HG03064 (cell line): ENCODE measurements around the gene MTA1.

Source experiments
- ATAC-seq: cut with Tn5 transposase; IDR thresholded peaks from one replicate; pipeline ENCODE4 v1.9.1; 2021; ENCODE audit warnings: low read depth; ENCODE audit not compliant: unreplicated experiment

The MTA1 gene

DNA sequence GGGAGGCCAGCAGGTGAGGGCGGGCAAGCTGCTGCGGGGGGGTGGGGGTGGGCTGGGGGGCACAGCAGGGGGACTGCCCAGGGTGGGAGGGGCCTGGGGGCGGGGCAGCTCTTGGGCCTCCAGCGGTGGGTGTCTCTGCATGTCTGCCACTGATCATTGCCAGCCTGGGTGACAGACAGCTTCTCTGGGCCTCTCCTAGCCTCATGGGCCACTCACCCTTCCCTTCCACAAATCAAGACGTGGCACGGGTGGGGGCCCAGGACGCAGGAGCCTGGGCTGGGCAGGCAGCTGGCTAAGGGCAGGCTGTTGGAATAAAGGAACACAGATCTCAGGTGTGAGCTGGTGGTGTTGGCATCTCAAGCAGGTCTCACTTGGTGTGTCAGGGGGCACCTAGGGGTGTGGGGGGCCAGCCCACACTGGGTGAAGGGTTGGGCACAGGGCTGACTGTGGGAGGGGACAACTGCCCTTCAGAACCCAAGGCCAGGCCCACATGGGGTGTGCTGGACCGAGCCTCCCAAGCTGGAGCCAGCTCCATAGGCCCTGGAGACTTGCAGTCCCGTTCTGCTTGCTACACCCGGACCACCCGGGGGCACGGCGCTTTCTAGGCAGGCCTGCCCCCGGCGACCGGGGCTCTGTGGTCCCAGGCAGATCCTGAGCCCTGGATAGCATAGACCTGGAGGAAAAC, 74.4 kb downstream of the MTA1 start:
- ATAC-seq: no peak

DNA sequence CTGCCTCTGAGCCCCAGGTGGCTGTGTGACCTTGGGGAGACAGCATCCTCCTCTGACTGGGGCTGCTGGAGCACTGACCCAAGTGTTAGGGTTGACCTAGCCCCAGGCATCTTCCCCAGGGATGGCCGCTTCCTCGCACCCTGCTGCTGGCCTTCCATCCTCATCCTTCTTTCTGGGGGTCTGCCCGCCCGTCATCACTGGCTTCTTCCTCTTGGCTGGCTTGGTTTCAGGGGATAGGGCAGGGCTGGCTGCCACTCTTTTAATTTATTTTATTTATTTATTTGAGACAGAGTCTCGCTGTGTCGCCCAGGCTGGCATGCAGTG, 74.9 kb downstream of the MTA1 start:
- no peak for ATAC-seq

DNA sequence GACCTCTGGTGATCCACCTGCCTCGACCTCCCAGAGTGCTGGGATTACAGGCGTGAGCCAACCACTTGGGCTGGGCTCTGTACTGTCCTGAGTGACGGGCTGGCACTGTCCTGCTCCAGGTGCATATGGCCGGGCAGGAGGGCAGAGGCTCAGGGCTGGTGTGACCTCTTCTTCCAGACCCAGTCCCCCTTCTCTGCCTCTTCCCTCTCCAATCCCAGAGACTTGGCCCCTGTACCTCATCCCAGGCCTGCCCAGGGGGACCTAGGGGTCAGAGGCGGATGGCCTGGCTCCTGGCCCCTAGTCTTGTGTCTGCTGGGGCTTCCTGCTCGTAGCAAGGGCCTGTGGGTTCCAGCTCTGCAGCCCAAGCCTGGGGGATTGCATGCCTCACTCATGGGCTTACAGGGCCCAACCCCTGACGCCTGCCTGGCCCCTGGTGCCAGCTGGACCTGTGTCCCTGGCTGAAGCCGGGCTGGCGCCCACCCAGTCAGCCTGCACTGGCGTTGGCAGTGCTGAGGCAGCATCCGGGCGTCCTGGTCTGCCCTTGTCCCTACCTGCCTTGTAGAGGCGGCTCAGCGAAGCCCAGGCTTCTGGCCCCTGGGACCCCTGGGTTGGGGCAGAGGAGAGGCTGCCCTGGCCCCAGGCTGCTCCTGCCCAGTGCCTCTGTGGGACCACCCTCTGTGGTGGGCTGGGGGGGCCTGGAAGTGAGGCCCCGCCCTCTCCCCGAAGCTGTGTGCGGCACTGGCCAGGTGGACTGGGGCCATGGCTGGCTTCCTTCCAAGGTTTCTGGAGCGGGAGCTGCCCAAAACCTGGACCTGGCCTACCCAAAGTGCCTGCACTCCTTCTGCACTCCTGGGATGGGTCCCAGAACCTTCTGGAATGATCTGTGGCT, 75.7 kb downstream of the MTA1 start:
- no peak for ATAC-seq

DNA sequence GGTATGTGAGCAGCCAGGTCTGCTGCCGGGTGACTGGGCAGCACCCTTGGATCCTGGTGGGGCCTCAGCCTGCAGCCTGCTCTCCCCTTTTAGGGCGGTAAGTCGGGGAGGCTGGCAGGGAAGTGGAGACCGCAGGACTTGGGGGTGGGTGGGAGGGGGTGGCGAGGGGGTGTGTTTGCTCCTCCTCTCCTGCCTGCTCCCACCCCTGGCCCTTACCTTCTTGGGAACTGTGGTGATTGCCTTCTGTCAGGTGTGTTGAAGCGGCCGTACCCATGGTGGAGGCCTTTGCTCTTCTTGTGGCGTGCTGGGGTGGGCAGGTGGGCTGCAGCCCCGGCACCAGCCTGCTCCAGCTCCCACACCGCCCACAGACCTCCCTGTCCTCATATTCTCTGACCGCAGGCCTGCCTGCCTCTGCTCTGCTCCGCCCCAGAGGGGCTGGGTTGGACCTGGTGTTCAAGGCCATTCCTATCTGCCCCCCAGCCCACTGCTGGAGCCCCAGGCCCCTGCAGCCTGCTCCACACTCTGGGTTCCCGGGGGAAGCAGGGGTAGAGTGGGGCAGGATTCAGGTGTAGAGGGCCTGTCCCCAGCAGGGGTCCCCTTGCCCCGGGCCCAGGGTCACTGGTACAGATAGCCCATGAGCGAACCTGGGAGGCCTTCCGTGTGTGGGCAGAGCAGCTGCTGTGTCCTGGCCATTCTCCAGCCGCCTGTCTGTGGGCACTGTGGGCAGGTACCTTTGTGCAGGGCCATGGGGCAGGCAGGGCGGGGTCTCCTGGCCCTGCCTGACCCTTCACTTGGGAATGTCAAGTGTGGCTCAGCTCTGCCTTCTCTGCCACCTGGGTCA, 76.6 kb downstream of the MTA1 start:
- ATAC-seq: no peak

DNA sequence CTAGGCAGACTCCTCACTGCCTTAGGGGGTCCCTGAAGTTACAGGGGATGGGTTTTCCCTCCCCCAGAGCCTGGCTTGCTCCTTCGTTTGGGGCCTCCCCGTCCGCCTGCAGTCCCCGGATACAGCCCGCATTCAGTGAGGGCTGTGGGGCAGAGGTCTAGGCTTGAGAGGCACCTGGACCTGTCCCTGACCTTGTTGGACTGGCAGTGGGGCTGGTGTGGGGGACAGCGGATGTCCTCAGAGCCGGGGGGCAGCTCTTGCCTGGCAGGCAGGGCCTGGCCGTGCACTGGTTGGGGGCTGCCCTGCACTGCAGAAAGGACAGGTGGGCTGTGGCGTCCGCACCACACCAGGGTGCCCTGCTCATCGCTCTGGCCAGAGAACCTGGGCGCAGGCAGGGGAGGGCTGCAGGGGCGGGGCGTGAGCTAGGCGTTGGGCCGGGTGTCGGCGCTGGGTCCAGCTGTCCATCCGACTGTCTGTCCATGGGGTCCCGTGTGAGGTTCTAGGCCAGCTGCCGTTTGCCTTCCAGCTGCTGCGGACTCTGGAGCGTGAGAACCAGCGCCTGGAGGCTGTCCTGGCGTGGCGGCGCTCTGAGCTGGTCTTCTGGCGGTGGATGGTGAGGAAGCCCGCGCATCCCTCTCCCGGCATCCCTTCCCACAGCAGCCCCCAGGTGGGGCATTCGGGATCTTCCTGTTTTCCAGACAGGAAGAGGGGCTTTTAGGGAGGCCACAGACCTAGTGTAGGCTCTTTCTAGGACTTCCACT, 77.4 kb downstream of the MTA1 start:
- ATAC-seq: no peak

DNA sequence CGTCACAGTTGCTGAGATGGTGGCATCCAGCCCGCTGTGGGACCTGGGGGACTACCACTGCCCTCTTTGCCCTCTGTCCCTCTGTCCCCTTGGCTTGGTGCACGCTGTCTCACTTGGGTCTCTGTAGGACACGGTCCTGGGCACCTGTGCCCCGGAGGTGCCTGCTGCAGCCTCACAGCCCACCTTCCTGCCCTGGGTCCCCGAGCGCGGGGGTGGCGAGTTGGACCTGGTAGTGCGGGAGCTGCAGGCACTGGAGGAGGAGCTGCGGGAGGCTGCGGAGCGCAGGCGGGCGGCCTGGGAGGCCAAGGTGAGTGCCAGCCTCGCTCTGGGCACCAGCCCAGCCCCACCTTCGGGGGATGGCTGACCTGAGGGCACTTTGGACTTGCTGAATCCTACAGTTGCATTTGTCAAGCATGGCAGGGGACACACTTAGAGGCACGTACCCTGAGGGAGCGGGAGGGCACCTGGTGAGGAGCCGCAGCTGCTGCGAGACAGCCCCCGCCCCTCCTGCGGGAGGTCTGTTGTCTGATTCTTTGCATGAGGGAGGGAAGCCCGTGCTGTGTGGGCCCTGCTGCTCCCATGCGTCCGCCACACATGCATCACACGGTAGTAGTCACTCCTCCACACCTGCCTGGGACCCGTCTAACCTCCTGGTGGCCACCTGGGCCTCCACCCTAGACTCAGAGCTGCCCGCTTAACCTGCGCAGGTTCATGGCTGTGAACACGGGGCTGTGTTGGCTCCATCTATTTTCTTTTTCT, 78.2 kb downstream of the MTA1 start:
- no peak for ATAC-seq

DNA sequence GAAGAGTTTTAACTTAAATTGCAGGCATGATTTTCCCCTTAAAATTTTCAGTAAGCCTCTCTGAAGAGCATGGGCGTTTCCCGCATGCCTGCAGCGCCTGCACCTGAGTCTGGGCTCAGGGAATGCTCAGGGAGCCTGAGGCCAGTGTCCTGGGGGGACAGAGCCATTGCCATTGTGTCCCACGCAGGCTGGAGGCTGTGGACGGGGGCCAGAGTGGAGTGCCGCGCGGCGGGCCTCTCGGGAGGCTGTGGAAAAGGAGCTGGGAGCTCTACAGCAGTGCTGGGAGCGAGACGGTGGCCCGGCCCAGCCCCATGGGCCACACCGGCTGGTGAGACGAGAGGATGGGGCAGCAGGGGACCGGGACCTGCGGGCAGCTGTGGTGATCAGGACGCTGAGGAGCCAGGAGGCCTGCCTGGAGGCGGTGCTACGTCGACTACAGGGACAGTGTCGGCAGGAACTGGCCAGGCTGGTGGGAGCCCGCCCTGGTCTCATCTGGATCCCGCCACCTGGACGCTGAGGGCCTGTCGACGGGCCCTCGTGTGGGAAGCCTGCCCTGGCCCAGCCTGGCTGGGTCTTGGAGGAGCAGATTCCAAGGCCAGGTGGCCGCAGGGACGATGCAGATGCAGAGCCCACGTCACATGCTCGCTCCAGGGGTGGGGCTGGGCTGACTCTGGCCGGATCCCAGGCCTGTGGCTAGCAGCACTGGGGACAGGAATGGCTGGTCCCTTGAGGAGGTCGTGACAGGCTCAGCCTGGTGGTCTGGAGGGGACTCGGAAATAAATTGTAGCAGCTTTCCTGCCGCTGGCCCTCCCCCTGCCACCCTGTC, 79.0 kb downstream of the MTA1 start:
- ATAC-seq: no peak

DNA sequence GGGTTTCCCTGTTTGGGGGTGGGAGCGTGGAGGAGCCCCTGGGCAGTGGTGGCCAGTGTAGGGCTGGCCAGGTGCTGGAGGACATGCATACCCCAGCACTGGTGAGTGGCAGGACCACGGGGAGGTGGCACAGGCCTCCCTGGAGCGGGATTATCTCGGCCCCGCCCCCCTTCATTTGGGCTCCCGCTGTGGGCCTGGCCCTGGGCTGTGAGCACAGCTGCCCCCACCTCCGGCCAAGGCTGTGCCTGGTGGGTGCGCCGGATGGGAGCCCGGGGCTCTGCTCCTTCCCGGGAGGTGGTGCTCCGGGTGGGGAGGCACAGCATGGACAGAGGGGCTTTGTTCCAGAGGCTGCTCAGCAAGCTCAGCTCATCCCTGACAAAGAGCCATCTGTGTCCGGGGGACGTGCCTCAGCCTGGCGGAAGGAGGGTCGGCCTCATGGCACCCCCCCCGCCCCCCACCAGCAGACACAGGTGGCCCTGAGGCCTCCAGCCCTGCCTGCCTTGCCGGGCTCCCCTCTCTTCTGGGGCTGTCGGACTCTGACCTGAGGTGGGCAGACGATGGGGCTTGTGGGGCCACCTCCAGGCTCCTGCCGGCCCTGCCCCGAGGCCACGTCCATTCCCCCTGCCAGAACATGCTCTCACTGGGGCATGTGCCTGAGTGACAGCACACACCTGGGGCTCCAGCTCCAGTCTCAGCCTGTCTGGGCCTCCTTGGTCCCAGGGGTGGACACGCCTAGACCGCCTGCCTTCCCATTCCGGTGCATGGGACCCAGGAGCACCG, 79.8 kb downstream of the MTA1 start:
- ATAC-seq: no peak

DNA sequence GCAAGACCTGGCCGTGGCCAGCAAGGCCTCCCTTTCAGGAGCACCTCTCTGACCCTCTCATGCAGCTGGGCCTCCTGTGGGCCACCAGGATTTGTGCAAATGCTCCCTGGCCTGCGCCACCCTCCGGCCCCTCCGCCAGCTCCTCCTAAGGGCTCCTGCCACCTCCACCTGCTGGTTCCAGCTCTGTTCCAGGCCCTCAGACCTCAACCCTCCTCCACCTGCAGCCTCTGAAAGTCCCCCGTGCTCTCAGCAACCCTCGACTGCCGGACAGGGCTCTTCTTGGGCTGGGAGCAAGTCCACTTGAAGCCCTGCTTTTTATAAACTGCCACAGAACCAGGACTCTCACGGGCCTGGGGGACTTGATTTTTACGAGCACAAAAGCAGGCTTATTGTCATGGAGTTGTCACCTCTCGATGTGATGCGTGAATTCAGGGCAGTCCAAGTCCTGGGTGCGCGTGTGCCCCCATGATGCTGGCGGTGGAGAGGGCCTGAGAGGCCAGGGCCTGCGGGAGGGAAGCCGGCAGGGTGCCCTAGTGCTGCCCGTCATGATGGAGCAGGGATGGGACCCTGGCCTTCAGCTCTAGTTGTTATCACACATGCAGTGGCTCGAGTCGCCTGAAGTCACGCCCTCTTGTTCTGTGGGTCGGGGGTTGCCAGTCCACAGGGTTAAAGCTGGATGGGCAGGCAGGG, 80.6 kb downstream of the MTA1 start:
- ATAC-seq: no peak

DNA sequence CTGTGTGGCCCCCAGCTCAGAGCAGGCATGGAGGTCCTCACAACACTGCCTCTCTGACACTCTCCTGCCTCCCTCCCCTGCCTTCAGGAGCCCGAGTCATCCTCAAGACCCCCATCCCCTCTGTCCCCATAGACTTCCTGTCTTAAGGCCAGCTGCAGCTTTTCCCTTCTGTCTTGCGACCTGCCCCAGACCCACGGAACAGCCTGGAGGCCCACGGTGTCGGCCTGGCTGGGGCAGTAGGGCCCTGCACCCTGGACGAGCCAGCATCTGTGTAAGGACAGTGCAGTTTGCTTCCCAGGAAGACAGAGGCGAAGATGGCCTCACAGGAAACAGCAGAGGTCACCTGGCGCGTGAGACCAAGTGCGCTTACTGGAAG, 81.1 kb downstream of the MTA1 start:
- no peak for ATAC-seq

DNA sequence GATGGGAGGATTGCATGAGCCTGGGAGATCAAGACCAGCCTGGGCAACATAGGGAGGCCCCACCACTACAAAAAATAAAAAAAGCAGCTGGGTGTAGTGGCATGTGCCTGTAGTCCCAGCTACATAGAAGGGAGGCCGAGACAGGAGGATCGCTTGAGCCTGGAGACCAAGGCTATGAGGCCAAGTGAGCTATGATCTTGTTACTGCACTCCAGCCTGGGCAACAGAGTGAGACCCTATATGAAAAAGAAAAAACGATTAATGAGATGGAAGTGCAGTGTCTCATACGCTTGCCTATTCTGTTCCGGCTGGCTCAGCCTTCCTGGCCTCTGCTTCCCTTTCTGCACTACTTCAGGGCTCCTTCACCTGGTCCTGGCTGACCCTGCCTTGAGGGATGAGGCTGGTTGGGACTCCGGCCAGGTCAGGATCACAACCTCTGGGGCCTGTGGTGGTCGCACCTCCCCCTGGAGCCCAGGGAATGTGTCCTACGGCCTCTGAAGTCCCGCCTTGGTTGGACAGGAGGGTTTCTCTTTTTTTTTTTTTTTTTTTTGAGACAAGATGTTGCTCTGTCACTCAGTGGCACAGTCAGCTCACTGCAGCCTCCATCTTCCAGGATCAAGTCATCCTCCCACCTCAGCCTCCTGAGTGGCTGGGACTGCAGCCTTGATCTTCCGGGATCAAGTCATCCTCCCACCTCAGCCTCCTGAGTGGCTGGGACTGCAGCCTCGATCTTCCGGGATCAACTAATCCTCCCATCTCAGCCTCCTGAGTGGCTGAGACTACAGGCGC, 82.1 kb downstream of the MTA1 start:
- ATAC-seq: no peak

DNA sequence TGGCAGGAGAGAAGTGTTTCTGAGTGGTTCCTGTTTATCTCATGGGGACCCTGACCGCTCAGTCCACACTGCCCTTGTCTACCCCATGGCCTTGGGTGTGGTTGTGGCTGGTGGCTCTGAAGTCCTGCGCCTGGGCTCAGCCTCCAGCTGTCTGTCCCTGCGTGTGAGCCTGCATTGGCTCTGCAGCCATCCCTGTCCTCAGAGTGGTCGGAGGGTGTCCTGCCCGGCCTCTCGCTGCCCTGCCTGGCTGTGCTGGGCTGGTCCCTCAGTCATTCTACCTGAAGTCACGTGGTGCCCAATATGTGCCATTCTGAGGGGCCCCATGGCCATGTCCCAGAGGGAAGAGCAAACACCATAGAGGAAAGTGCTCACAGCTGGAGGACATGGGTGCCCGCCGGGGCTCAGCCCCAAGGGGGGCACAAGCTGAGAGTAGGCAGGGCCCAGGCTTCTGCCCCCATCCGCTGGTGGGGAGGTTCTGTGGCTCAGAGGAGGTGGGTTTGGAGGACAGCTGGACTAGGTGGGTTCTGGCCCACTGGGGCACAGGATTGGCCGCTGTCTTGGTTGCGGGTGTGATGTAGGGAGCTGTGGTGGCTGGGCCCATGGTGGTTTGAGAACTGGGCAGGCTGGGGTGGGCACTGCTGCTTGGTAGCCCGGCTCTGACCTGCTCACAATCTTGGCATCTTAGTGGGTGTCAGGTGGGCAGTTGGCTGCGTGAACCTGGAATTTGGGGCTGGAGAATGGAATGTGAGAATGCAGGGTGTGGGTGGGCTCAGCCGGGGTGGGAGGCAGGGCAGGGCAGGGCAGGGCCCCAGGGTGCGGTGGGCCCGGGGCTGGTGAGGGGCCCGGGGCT, 83.0 kb downstream of the MTA1 start:
- ATAC-seq: no peak

DNA sequence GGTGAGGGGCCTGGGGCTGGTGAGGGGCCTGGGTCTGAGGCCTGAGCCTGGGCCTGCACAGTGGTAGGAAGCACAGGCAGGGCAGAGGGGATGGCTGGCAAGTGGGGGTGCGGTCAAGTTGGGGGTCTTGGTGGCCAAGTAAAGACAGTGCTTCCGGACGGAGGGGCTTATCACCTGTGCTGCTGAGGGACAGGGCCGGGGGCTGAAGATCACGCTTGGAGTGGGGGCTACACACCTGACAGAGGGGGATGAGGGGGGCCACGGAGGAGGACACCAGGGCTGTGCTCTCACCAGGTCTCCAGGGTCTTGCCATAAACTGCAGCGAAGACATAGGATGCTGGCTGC, 83.6 kb downstream of the MTA1 start:
- ATAC-seq: no peak

DNA sequence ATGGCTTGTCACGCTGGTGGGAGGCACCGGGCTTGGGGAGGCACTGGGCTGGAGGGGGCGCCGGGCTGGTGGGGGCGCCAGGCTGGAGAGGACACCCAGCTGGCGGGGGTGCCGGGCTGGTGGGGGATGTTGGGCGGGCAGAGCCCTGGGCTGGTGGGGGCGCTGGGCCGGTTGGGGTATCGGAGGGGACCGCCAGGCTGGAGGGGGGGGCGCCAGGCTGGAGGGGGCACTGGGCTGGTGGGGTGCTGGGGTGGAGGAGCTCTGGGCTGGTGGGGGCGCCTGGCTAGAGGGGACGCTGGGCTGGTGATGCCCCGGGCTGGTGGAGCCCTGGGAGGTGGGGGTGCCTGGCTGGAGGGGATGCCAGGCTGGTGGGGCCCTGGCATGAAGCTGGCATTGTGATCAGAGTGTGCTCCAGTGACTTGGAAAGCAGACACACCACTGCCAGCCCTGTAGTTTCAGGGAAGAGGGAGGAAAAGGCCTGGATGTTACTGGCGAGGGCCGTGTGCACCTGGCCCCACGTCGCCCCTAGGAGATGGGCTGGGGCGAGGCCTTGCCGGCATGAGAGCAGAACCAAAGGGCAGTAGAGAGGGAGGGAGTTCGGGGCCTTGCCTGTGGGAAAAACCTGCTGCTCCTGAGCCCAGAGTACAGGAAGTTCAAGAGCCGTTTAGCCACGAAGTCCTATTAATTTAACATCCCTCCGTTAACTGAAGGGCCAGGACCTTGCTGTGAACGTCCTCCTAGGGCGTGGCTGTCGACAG, 84.5 kb downstream of the MTA1 start:
- no peak for ATAC-seq

DNA sequence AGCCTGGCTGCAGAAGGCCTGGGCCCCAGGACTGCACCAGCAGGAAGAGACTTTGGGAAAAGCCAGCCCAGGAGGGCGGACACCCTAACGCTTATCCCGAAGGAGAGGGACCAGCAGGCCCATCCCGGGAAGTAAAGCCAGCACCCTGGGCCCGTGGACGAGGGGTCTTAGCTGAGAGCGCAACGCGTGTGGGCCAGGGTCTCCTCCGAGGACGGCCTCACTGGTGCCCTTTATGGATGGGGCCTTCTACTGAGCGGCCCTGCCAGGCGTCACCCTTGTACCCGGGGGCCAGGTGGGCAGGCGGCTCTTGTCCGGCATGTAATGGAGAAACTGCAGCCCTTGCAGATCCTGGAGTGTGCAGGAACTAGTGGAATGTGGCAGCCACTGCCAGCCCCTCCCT, 85.5 kb downstream of the MTA1 start:
- ATAC-seq: no peak

DNA sequence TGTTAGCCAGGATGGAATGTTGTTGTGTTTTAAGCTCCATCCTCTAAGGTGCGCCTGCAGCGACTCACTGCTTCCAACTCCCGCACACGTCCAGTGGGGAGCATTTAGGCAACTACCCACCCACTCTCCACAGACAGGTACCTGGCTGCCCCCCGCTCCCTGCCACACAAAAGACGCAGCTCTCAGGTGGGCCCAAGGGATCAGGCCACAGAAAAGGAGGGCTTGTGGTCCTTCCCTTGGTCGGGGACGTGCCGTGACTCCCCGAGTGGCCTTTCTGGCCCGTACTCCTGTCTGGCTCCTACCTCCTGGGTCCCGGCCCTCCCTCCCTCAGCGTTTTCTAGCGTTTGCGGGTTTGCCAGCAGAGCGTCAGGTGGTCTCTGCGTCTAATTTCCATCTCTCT, 87.6 kb downstream of the MTA1 start:
- ATAC-seq: no peak
